Activated CD4-positive, alpha-beta T cell treated with anti-CD3 and anti-CD28 coated beads, Interleukin-2, Interleukin-4, amounts not matched to agents 100 ng/mL and 50 ng/mL, durations not matched to agents 16 hours and 8 hours (primary cell): ENCODE data around the gene ATAD3B.
"Not testable (repeated sequence)": the region's sequence is repeated elsewhere in the genome, so short reads cannot be mapped to it uniquely, and the experiment has no call there.

Source experiments
- DNase-seq: peaks from one replicate; pipeline ENCODE4 v3.0.0-alpha.2; 2020; ENCODE audit warnings: low spot score

The ATAD3B gene

GRCh38 chr1:1452882-1453281, 18.7 kb upstream of the ATAD3B start:
- DNase-seq, result no peak

GRCh38 chr1:1454286-1455056, 17.1 kb upstream of the ATAD3B start:
- DNase-seq, result not testable (repeated sequence)

GRCh38 chr1:1455366-1455884, 16.1 kb upstream of the ATAD3B start:
- no peak for DNase-seq

DNA sequence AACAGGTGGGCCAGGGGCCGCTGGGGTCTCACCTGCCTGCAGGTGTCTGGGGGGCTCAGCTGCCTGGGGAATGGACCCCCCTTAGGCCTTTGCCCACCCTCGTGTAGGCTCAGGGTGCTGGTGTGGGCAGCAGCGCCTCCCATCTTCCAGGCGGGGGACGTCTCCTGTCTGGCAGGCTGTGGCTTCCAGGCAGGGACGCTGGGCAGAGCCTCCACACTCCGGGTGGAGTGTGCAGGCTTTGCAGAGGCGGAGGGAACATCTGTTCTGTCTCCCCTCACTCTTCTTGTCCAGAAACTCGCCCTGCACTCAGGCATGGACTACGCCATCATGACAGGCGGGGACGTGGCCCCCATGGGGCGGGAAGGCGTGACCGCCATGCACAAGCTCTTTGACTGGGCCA, 15.6 kb upstream of the ATAD3B start:
- not testable (repeated sequence) for DNase-seq

DNA sequence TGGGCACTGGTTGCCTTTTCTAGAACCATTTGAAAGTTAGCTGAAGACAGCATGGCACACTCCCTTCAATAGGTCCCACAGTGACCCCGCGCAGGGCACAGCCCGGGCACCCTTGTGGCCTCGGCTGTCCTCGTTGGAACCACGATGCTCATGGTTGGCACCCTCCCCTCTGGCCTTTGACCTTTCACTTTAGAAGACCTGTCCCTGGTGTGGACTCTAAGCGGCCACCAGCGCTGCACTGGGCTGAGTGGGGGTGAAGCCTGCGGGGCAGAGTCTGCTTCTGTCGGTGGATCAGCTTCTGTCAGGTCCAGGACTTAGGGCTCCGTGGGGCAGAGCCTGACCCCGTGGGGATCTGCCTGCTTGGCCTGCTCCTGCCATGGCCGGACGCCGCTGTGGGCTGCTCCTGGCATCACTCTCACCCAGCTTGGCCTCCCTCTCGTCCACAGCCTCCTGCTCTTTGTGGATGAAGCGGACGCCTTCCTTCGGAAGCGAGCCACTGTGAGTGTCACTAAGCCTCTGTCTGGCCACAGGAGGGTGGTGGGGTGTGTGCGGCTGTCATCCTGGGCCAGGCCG, 14.8 kb upstream of the ATAD3B start:
- DNase-seq, result not testable (repeated sequence)

GRCh38 chr1:1459156-1459555, 12.4 kb upstream of the ATAD3B start:
- DNase-seq, result not testable (repeated sequence)

- DNase-seq, result not testable (repeated sequence)
These were observed 11.9 kb upstream of the ATAD3B start for GRCh38 chr1:1459711-1460110.

- DNase-seq, result no peak
These were observed 10.9 kb upstream of the ATAD3B start for GRCh38 chr1:1460540-1461130.

- DNase-seq, result no peak
These were observed 9.7 kb upstream of the ATAD3B start for GRCh38 chr1:1461721-1462317.

DNA sequence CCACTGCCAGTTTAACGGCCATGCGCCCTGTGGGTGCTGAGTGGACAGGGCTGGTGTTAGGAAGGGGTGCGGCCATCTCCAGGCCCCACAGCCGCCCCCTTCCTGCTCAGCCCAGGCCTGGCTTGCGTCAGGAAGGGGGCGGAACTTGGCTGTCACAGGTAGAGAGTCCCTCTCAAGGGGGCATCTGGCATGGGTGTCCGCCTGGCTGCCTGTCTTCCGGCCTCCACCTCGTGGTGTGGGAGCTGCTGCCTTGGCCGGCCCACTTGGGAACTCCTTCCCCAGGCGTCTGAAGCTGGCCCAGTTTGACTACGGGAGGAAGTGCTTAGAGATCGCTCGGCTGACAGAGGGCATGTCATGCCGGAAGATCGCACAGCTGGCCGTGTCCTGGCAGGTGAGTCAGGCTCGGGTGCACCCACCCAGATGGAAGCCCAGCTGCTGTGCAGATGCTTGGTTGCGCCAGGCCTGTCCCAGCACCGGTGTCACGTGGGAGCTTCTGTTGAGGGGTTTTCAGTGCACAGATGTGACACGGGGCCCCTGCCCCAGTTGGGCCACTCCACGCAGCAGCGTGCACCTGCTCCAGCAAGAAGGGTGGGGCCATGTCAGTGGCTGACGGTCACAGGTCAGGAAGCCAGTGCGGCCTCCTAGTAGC, 9.1 kb upstream of the ATAD3B start:
- no peak for DNase-seq

GRCh38 chr1:1463312-1463711, 8.3 kb upstream of the ATAD3B start:
- no peak for DNase-seq

- not testable (repeated sequence) for DNase-seq
These were observed 3.2 kb upstream of the ATAD3B start for GRCh38 chr1:1468196-1468985.

GRCh38 chr1:1470626-1471388, 758 bp upstream of the ATAD3B start:
- DNase-seq, result no peak

DNA sequence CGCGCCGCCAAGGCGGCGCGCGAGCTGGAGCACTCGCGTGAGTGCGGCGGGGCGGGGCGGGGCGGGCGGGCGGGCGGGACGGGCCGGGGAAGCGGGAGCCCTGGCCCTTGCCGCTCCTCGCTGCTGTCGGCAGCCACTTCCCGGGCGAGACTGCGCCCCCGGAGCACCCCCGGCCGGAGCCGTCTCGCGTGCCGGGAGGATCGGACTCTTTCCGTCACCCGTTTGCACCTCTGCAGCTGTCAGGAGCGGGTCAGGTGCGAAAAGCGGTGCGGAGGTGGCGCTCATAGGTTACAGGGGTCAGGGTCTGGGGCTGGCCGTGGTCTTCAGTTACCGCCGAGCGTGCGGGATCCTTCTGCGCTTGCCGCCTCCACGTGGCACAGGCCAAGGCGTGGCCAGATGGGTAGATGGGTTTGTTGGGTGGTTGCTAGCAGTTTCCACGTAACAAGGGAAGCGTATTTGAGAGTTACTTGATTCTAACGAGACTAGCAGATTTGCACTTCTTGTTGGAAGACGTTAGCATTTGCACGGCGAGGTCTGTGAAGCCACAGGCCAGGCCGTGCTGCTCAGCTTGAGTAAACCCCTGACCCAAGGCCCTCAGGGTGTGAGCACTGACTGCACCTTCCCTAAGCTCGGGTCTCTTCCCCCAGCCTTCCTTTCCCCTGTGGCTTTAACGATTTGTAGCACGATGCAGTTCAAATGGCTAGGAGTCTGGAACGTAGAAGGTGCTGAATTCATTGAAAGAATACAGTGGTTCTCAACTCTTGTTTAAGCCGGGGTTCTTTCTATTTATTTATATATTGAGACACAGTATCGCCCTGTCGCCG, 700 bp downstream of the ATAD3B start:
- not testable (repeated sequence) for DNase-seq

GRCh38 chr1:1476011-1476410, 4.4 kb downstream of the ATAD3B start:
- not testable (repeated sequence) for DNase-seq

DNA sequence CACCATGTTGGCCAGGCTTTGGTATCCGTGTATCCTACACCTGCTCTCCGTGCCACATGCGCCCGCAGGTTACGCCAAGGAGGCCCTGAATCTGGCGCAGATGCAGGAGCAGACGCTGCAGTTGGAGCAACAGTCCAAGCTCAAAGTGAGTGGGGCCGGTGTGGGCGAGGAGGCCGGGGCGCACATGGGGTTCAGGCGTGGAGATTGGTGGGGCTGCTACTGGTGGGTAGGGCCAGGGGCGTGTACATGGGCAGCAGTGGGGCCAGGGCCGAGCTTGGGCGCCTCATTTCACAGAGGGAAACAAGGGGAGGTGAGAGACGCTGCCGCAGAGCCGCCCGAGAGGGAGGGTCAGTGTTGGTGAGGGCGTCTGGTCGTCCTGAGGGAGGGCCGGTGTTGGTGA, 5.6 kb downstream of the ATAD3B start:
- no peak for DNase-seq

GRCh38 chr1:1479547-1480487, 8.3 kb downstream of the ATAD3B start:
- DNase-seq, result no peak

DNA sequence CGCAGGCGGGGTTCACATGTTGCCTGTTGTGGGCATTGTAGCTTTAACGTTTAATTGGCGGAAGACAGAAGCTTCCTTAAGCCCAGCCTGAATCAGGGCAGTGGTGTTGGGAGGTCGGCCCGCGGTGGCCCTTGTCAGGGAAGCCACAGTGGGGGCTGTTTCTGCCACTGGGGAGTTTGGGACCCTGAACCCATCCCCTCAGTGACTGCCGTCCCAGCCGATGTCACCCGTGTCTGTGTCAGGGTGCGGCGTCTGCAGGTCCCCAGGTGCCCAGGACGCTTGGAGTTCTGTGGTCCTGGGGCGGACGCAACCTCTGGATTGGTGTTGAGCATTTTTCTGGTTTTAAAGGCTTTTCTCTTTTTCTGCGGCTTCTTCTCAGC, 8.9 kb downstream of the ATAD3B start:
- DNase-seq, result not testable (repeated sequence)

DNA sequence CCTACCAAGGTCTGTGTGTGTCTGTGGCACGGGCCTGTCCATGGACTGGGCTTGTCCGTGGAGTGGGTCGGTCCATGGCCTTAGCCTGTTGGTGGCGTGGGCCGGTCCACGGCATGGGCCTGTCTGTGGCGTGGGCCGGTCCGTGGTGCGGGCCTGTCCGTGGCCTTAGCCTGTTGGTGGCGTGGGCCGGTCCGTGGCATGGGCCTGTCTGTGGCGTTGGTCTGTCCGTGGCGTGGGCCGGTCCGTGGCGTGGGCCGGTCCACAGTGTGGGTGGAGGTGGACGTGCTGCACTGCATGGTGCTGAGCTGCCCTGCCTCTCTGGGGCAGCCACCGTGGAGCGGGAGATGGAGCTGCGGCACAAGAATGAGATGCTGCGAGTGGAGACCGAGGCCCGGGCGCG, 10.2 kb downstream of the ATAD3B start:
- not testable (repeated sequence) for DNase-seq
